DOHH2 (cell line): ENCODE data around the gene CBARP.

Source experiments
- H3F3A ChIP-seq: fragments of 200-600 bp; sonication (generic), shearing (Covaris generic); 2 replicates; pipeline ENCODE4 v1.6.0; 2016; ENCODE audit warnings: antibody characterized with exemption, mild to moderate bottlenecking; ENCODE audit not compliant: control insufficient read depth, insufficient read depth
- H3K27ac ChIP-seq: fragments of 200-600 bp; sonication (generic); 2 replicates; pipeline ENCODE4 v1.5.1; 2014; ENCODE audit warnings: low read depth, mild to moderate bottlenecking, low read length, moderate library complexity
- H3K27me3 ChIP-seq: fragments of 200-600 bp; sonication (generic); 2 replicates; pipeline ENCODE4 v1.6.1; 2014; ENCODE audit warnings: mild to moderate bottlenecking, low read length, mixed read lengths; ENCODE audit not compliant: control insufficient read depth
- H3K36me3 ChIP-seq: fragments of 200-600 bp; sonication (generic); 2 replicates; pipeline ENCODE4 v1.6.1; 2014; ENCODE audit warnings: mild to moderate bottlenecking, low read length, moderate library complexity, mixed read lengths; ENCODE audit not compliant: control insufficient read depth
- H3K4me1 ChIP-seq: fragments of 200-600 bp; sonication (generic); 2 replicates; pipeline ENCODE4 v1.6.1; 2014; ENCODE audit warnings: mild to moderate bottlenecking, low read length, mixed read lengths; ENCODE audit not compliant: control insufficient read depth
- H3K4me2 ChIP-seq: fragments of 200-600 bp; sonication (generic); 2 replicates; pipeline ENCODE4 v1.6.0; 2014; ENCODE audit warnings: mild to moderate bottlenecking, low read length, moderate library complexity
- H3K4me3 ChIP-seq: fragments of 200-600 bp; sonication (generic); 2 replicates; pipeline ENCODE4 v1.5.1; 2014; ENCODE audit warnings: mild to moderate bottlenecking, low read length, mixed read lengths
- H3K79me2 ChIP-seq: fragments of 200-600 bp; sonication (generic); 2 replicates; pipeline ENCODE4 v1.6.1; 2014; ENCODE audit warnings: mild to moderate bottlenecking, low read length, mixed read lengths; ENCODE audit not compliant: control insufficient read depth
- H3K9me2 ChIP-seq: fragments of 200-600 bp; sonication (generic); replicated peaks from 2 replicates; pipeline ENCODE4 v1.6.1; 2014; ENCODE audit warnings: mild to moderate bottlenecking, low read length, mixed read lengths; ENCODE audit not compliant: control insufficient read depth
- H3K9me3 ChIP-seq: fragments of 200-600 bp; sonication (generic); 2 replicates; pipeline ENCODE4 v1.6.1; 2014; ENCODE audit warnings: antibody characterized with exemption, low read length, mixed read lengths; ENCODE audit not compliant: control insufficient read depth, insufficient read depth
- H4K20me1 ChIP-seq: fragments of 200-600 bp; sonication (generic); 2 replicates; pipeline ENCODE4 v1.6.0; 2014; ENCODE audit warnings: low read depth, mild to moderate bottlenecking, antibody characterized with exemption, low read length, moderate library complexity; ENCODE audit not compliant: control insufficient read depth, insufficient read depth
- EZH2phosphoT487 ChIP-seq: fragments of 200-600 bp; sonication (generic); IDR thresholded peaks from 2 replicates; pipeline ENCODE4 v1.6.1; 2017; ENCODE audit warnings: borderline replicate concordance, mild to moderate bottlenecking, antibody characterized with exemption, low read length, moderate library complexity, mixed read lengths
- TF ChIP-seq, protein P1 (sequence below): fragments of 200-600 bp; sonication (generic); IDR thresholded peaks from one replicate; pipeline ENCODE4 v1.5.1; 2014; ENCODE audit warnings: antibody characterized with exemption, mild to moderate bottlenecking, low read depth, low read length; ENCODE audit not compliant: poor library complexity, severe bottlenecking

Gene CBARP

DNA sequence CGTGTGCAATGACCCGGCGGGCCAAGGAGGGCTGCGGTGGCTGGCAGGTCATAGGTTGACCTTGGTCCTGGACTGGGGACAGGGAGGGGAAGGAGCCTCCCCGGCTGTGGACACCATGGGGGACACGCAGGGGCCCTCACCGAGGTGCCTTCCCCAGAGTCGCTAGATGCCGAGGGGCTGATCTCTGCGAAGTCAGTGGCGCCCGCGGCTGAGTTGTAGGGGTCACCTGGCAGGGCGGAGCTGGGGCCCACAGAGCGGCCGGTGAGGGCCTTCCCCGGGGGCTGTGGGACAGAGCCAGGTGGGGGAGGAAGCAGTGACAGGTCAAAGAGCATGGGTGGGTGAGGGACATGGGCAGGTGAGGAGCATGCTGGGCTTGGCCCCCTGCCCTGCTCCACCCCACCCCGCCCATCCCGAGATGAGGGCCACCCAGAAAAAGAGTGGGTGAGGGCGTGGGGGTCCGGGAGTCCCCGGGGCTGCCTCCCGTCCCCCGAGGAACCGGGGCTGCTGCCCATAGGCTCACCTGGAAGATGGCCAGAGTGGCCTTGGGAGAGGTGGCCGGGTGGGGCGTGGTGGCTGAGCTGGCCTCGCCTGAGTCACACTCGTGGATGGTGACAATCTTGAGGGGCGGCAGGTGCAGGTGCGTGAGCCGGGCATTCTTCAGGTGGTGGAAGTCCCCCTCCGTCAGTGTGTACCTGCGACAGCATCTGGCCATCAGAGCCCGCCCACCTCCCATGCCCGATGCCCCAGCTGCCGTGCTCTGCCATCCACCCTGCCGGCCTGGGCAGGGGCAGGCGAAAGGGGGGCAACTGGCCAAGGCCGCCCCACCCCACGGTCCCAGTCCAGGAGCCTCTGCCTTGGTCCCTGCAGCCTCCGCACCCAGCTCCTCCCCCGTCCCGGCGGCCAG, 3.5 kb downstream of the CBARP start:
- H3K4me2 ChIP-seq = no peak overlapping the region
- peaks cover 31% of the 10 kb centered on the region for H3K27me3 ChIP-seq
- no peaks in the 10 kb centered on the region for H3K36me3 ChIP-seq
- H3F3A ChIP-seq = peaks cover 18% of the 10 kb centered on the region; the same call in 1 of the 2 replicates
- H3K4me3 ChIP-seq = no peak overlapping the region
- H3K9me3 ChIP-seq = no peaks in the 10 kb centered on the region
- H3K27ac ChIP-seq = no peak overlapping the region
- no peaks in the 10 kb centered on the region for H3K79me2 ChIP-seq
- H3K4me1 ChIP-seq = peaks cover 12% of the 10 kb centered on the region
- no peaks in the 10 kb centered on the region for H3K9me2 ChIP-seq
- TF ChIP-seq EZH2phosphoT487 = no peak
- TF ChIP-seq, protein P1, sequence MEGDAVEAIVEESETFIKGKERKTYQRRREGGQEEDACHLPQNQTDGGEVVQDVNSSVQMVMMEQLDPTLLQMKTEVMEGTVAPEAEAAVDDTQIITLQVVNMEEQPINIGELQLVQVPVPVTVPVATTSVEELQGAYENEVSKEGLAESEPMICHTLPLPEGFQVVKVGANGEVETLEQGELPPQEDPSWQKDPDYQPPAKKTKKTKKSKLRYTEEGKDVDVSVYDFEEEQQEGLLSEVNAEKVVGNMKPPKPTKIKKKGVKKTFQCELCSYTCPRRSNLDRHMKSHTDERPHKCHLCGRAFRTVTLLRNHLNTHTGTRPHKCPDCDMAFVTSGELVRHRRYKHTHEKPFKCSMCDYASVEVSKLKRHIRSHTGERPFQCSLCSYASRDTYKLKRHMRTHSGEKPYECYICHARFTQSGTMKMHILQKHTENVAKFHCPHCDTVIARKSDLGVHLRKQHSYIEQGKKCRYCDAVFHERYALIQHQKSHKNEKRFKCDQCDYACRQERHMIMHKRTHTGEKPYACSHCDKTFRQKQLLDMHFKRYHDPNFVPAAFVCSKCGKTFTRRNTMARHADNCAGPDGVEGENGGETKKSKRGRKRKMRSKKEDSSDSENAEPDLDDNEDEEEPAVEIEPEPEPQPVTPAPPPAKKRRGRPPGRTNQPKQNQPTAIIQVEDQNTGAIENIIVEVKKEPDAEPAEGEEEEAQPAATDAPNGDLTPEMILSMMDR = no peak
- no peaks in the 10 kb centered on the region; the same call in 1 of the 2 replicates for H4K20me1 ChIP-seq

- Histone ChIP-seq H3K4me2 (no peak overlapping the region), H3K4me1 (peaks cover 8% of the 10 kb centered on the region), H3F3A (0 out of 2 replicates have a peak, but pooled peaks cover 7% of the 10 kb centered on the region), H3K36me3 (no peaks in the 10 kb centered on the region), H3K79me2 (no peaks in the 10 kb centered on the region), H3K9me3 (no peaks in the 10 kb centered on the region), H3K4me3 (no peak overlapping the region), H3K27me3 (peaks cover 19% of the 10 kb centered on the region), H4K20me1 (no peaks in the 10 kb centered on the region; the same call in 1 of the 2 replicates), H3K9me2 (no peaks in the 10 kb centered on the region), H3K27ac (no peak overlapping the region)
- TF ChIP-seq EZH2phosphoT487 = no peak
- TF ChIP-seq, protein P1 = no peak
Measured at GRCh38 chr19:1233115-1233667, 4.6 kb downstream of the CBARP start.

GRCh38 chr19:1232652-1233072, 5.1 kb downstream of the CBARP start:
- Histone ChIP-seq H4K20me1 (no peaks in the 10 kb centered on the region; the same call in 1 of the 2 replicates), H3K9me3 (no peaks in the 10 kb centered on the region), H3F3A (0 out of 2 replicates have a peak, but pooled peaks cover 6% of the 10 kb centered on the region), H3K4me2 (no peak overlapping the region), H3K4me3 (no peak overlapping the region), H3K9me2 (no peaks in the 10 kb centered on the region), H3K27ac (no peak overlapping the region), H3K27me3 (peaks cover 17% of the 10 kb centered on the region), H3K79me2 (no peaks in the 10 kb centered on the region), H3K36me3 (no peaks in the 10 kb centered on the region), H3K4me1 (peaks cover 6% of the 10 kb centered on the region; the same call in 1 of the 2 replicates)
- TF ChIP-seq EZH2phosphoT487 = no peak
- TF ChIP-seq, protein P1 = no peak
